Measurements from ENCODE around the gene CAMTA1. TPM values are rescaled to one million over a fixed set of nuclear protein-coding genes. Genes with fewer than 3 reads are reported as not detected.

The CAMTA1 gene
- total RNA-seq, 1 donor from 2014 or later = 109 TPM

- no peak for DNase-seq (ENCODE audit: low read depth, low spot score)
- H3K4me3 Mint-ChIP-seq = no peak overlapping the region
- no peaks in the 10 kb centered on the region for H3K36me3 Mint-ChIP-seq (ENCODE audit: low read depth)
- no peak for TF ChIP-seq CTCF (conservative IDR thresholded peaks at IDR 0.05)
- no peaks in the 10 kb centered on the region for H3K9me3 Mint-ChIP-seq
- H3K27me3 Mint-ChIP-seq (ENCODE audit: low read depth) = peaks cover 9% of the 10 kb centered on the region
- H3K4me1 Mint-ChIP-seq = no peaks in the 10 kb centered on the region
- H3K27ac Mint-ChIP-seq (ENCODE audit: unreplicated experiment) = no peak overlapping the region
Observed at GRCh38 chr1:7004181-7004580, 218.9 kb downstream of the CAMTA1 start.

DNA sequence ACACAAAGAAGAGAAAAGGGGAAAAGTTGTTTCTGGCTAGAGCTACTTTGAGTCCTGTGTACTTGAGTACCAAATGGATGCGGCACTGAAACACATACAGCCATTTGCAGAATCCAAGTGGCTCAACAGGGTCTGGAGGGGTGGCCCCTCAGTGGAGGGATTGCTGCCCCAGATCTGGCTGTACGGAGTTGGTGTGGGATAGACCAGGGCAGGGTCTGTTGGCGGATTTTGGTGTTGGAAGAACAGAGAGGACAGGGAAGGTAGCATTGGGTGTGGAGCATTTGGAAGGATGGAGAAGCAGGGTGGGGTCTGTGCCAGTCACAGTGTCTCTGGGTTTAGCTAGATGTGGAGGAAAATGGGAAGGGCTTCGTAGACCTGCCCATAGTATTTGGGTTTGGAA is 220.5 kb downstream of the CAMTA1 start:
- peaks cover 9% of the 10 kb centered on the region for H3K27me3 Mint-ChIP-seq (ENCODE audit: low read depth)
- no peak for TF ChIP-seq CTCF (conservative IDR thresholded peaks at IDR 0.05)
- no peaks in the 10 kb centered on the region for H3K9me3 Mint-ChIP-seq
- no peak overlapping the region for H3K27ac Mint-ChIP-seq (ENCODE audit: unreplicated experiment)
- no peaks in the 10 kb centered on the region for H3K4me1 Mint-ChIP-seq
- H3K36me3 Mint-ChIP-seq (ENCODE audit: low read depth) = no peaks in the 10 kb centered on the region
- no peak overlapping the region for H3K4me3 Mint-ChIP-seq
- no peak for DNase-seq (ENCODE audit: low read depth, low spot score)

GRCh38 chr1:7006996-7007871 is 222.0 kb downstream of the CAMTA1 start:
- no peaks in the 10 kb centered on the region for H3K36me3 Mint-ChIP-seq (ENCODE audit: low read depth)
- no peak overlapping the region for H3K4me3 Mint-ChIP-seq

GRCh38 chr1:7007902-7008301 is 222.6 kb downstream of the CAMTA1 start:
- DNase-seq (ENCODE audit: low read depth, low spot score) = no peak
- Mint-ChIP-seq H3K27ac (ENCODE audit: unreplicated experiment) (no peak overlapping the region), H3K9me3 (no peaks in the 10 kb centered on the region), H3K36me3 (ENCODE audit: low read depth) (no peaks in the 10 kb centered on the region), H3K4me3 (no peak overlapping the region), H3K27me3 (ENCODE audit: low read depth) (peaks cover 22% of the 10 kb centered on the region), H3K4me1 (no peaks in the 10 kb centered on the region)
- TF ChIP-seq CTCF (conservative IDR thresholded peaks at IDR 0.05) = no peak

More at GRCh38 chr1:7006996-7007871, 222.0 kb downstream of the CAMTA1 start:
- no peak for TF ChIP-seq CTCF (conservative IDR thresholded peaks at IDR 0.05)
- no peaks in the 10 kb centered on the region for H3K4me1 Mint-ChIP-seq
- peaks cover 18% of the 10 kb centered on the region for H3K27me3 Mint-ChIP-seq (ENCODE audit: low read depth)
- no peak overlapping the region for H3K27ac Mint-ChIP-seq (ENCODE audit: unreplicated experiment)
- no peaks in the 10 kb centered on the region for H3K9me3 Mint-ChIP-seq
- no peak for DNase-seq (ENCODE audit: low read depth, low spot score)

DNA sequence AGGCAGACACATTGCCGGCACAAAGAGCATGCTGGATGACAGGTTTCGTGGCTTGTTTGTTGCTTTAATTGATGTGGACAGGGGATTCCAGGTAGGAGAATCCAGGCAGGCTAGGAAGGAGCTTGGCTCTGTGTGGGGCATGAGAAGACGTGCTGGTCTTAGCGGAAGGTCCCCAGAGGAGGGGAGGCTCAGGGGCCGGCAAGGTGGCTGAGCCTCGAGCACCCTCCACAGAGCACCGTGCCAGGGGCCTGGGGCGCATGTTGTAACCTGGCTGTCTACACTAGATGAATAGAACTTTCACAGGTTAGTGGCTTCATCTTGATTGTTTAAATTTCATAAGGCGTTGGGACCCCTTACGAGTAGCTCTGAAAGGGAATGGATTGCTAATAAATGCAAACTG is 223.1 kb downstream of the CAMTA1 start:
- no peak for DNase-seq (ENCODE audit: low read depth, low spot score)
- TF ChIP-seq CTCF (conservative IDR thresholded peaks at IDR 0.05) = no peak
- Mint-ChIP-seq H3K36me3 (ENCODE audit: low read depth) (no peaks in the 10 kb centered on the region), H3K4me3 (no peak overlapping the region), H3K27ac (ENCODE audit: unreplicated experiment) (no peak overlapping the region), H3K27me3 (ENCODE audit: low read depth) (peaks cover 22% of the 10 kb centered on the region), H3K9me3 (no peaks in the 10 kb centered on the region), H3K4me1 (no peaks in the 10 kb centered on the region)

Measured in neural crest cell (in vitro differentiated cells).